ENCODE measurements around the gene PLSCR3. TPM values are rescaled to one million over a fixed set of nuclear protein-coding genes. Genes with fewer than 3 reads are reported as not detected.

The PLSCR3 gene
- total RNA-seq, 5 donors from 2014 or later (not counting 1 experiment from before 2014, with no cell fraction given): 101 to 145 (median 140) TPM

DNA sequence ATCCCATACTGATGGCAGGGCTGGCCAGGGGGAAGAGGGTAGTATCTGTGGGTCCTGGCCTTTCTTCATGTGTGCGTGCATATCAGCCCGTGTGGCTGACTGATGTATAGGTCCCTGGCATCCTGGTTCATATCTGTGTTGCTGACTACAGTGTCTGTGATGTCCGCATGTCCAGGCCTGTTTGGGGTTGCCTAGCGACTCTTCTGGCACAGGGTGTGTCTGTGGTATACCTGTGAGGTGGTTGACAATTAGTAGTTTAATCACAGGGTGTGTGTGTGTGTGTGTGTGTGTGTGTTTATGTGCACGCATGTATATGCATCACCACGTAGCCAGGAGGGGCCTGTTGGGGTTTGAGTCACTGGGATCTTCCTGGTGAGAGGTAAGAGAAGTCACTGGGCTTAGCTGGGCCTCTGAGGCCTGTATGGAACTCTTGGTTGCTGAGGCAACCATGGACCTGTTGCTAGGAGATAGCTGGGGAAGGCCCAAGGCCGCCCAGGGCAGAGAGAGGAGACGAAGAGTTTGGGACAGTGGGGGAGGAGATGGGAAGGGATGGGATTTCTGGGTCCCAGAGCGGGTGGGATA, 40.0 kb downstream of the PLSCR3 start:
- H3K27ac ChIP-seq (ENCODE audit: low read length): no peak overlapping the region
- ATAC-seq (replicated peaks in 1 of 4) (no peak), DNase-seq (no peak)

DNA sequence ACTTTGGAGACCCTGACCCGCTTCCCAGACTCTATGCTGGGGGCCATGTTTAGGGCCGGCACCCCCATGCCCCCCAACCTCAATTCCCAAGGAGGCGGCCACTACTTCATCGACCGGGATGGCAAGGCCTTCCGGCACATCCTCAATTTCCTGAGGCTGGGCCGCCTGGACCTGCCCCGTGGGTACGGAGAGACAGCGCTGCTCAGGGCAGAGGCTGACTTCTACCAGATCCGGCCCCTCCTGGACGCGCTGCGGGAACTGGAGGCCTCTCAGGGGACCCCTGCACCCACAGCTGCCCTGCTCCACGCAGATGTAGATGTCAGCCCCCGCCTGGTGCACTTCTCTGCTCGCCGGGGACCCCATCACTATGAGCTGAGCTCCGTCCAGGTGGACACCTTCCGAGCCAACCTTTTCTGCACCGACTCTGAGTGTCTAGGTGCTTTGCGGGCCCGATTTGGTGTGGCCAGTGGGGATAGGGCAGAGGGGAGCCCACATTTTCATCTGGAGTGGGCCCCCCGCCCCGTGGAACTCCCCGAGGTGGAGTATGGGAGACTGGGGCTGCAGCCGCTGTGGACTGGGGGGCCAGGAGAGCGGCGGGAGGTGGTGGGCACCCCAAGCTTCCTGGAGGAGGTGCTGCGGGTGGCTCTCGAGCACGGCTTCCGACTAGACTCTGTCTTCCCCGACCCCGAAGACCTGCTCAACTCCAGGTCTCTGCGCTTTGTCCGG, 41.3 kb downstream of the PLSCR3 start:
- no peaks in the 10 kb centered on the region for H3K9me3 ChIP-seq
- Mint-ChIP-seq H3K27ac (peak overlapping the region; percentile 73 to 90), H3K27me3 (no peaks in the 10 kb centered on the region), H3K4me1 (peaks cover 32 to 49% (median 39%) of the 10 kb centered on the region in 3 donors), H3K9me3 (no peaks in the 10 kb centered on the region), H3K4me3 (peak overlapping the region; percentile 79 to 86 (median 85)), H3K36me3 (peaks cover 3% of the 10 kb centered on the region)
- H3K36me3 ChIP-seq (ENCODE audit: control insufficient read depth in 2 of 2, extremely low read depth in 1 of 2, insufficient read depth in 1 of 2, low read length in 1 of 2): peaks cover 6 to 15% of the 10 kb centered on the region in 2 donors
- no peak overlapping the region for H3K4me3 ChIP-seq (ENCODE audit: control insufficient read depth in 1 of 2, extremely low read depth in 1 of 2, low read length in 1 of 2)
- ATAC-seq (replicated peaks in 1 of 4): no peak
- H3K27ac ChIP-seq (ENCODE audit: low read length): no peak overlapping the region
- ChIA-PET CTCF (interaction anchor here in 1 of 2 donors (0.5 to 0.6 kb wide), 3 partner anchors 19 to 248 kb away, joined by 4 to 8 read pairs (median 5); no protein-coding TSS in a partner anchor), POLR2A (interaction anchor here in 1 of 2 donors (0.6 kb wide), 1 partner anchor 267 kb away, joined by 7 read pairs; no protein-coding TSS in a partner anchor)
- DNase-seq: no peak
- 96% methylated on average over 22 of the region's 37 CpGs for WGBS (ENCODE audit: insufficient coverage)
- peaks cover 7 to 69% of the 10 kb centered on the region in 2 experiments for H3K4me1 ChIP-seq (ENCODE audit: control insufficient read depth in 1 of 2, extremely low read depth in 1 of 2, insufficient read depth in 2 of 2, low read length in 2 of 2)
- peaks cover 0 to 4% of the 10 kb centered on the region in 2 experiments for H3K27me3 ChIP-seq (replicated peaks in 1 of 2; ENCODE audit: control insufficient read depth in 2 of 2, extremely low read depth in 1 of 2, insufficient read depth in 2 of 2, low read length in 1 of 2)

More for the DNA sequence above, 40.0 kb downstream of the PLSCR3 start:
- no peaks in the 10 kb centered on the region for H3K36me3 Mint-ChIP-seq
- H3K9me3 Mint-ChIP-seq: no peaks in the 10 kb centered on the region
- H3K27ac Mint-ChIP-seq: peak overlapping the region; percentile 59 to 76
- 72% methylated on average over 8 of the region's 9 CpGs for WGBS (ENCODE audit: insufficient coverage)
- Histone ChIP-seq H3K36me3 (ENCODE audit: control insufficient read depth in 2 of 2, extremely low read depth in 1 of 2, insufficient read depth in 1 of 2, low read length in 1 of 2) (peaks cover 0 to 6% of the 10 kb centered on the region in 2 donors), H3K4me3 (ENCODE audit: control insufficient read depth in 1 of 2, extremely low read depth in 1 of 2, low read length in 1 of 2) (no peak overlapping the region), H3K9me3 (no peaks in the 10 kb centered on the region), H3K27me3 (replicated peaks in 1 of 2; ENCODE audit: control insufficient read depth in 2 of 2, extremely low read depth in 1 of 2, insufficient read depth in 2 of 2, low read length in 1 of 2) (peaks cover 0 to 4% of the 10 kb centered on the region in 2 experiments), H3K4me1 (ENCODE audit: control insufficient read depth in 1 of 2, extremely low read depth in 1 of 2, insufficient read depth in 2 of 2, low read length in 2 of 2) (peaks cover 7 to 61% of the 10 kb centered on the region in 2 experiments)
- H3K4me3 Mint-ChIP-seq: peak overlapping the region; percentile 17 to 36 (median 18)
- ChIA-PET POLR2A (no interaction called here), CTCF (interaction anchor here in 1 of 2 donors (0.6 kb wide), 2 partner anchors 331 to 503 kb away, joined by 3 read pairs; partner anchors contain the start of gene NAA38)
- H3K4me1 Mint-ChIP-seq: peaks cover 23 to 44% (median 39%) of the 10 kb centered on the region in 3 donors
- H3K27me3 Mint-ChIP-seq: no peaks in the 10 kb centered on the region

DNA sequence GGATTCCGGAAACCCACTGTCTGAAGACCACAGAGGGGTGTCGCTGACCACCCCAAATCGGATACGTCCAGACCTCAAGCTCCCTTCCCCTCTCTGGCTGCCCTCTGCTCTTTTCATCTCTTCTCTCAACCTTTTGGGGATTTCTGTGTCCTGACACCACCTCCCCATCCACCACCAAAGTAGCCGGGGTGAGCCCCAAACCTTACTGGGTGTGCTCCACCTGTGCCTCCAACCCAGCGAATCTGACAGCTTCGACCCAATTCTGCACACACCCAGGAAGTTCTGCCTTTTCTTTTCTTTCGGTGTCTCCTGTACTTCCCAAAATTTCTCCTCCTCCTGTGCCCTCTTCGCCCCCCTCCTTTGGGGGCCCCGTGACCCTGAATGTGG, 41.8 kb downstream of the PLSCR3 start:
- Mint-ChIP-seq H3K4me1 (peaks cover 32 to 49% (median 39%) of the 10 kb centered on the region in 3 donors), H3K4me3 (peak overlapping the region; percentile 79 to 86 (median 85)), H3K9me3 (no peaks in the 10 kb centered on the region), H3K27ac (peak overlapping the region; percentile 73 to 90), H3K36me3 (peaks cover 7% of the 10 kb centered on the region), H3K27me3 (no peaks in the 10 kb centered on the region)
- Histone ChIP-seq H3K9me3 (no peaks in the 10 kb centered on the region), H3K27ac (ENCODE audit: low read length) (peak overlapping the region; percentile 65), H3K36me3 (ENCODE audit: control insufficient read depth in 2 of 2, extremely low read depth in 1 of 2, insufficient read depth in 1 of 2, low read length in 1 of 2) (peaks cover 12 to 21% of the 10 kb centered on the region in 2 donors), H3K27me3 (replicated peaks in 1 of 2; ENCODE audit: control insufficient read depth in 2 of 2, extremely low read depth in 1 of 2, insufficient read depth in 2 of 2, low read length in 1 of 2) (peaks cover 0 to 4% of the 10 kb centered on the region in 2 experiments), H3K4me3 (ENCODE audit: control insufficient read depth in 1 of 2, extremely low read depth in 1 of 2, low read length in 1 of 2) (peak overlapping the region; percentile 49 to 58), H3K4me1 (ENCODE audit: control insufficient read depth in 1 of 2, extremely low read depth in 1 of 2, insufficient read depth in 2 of 2, low read length in 2 of 2) (peaks cover 7 to 71% of the 10 kb centered on the region in 2 experiments)
- POLR2A ChIA-PET: no interaction called here
- ATAC-seq (replicated peaks in 1 of 4) (peak in 1 of 4 experiments; percentile 0), DNase-seq (no peak)
- CTCF ChIA-PET: no interaction called here
- whole genome bisulfite sequencing (ENCODE audit: insufficient coverage): 53% methylated on average over 9 of the region's 10 CpGs

DNA sequence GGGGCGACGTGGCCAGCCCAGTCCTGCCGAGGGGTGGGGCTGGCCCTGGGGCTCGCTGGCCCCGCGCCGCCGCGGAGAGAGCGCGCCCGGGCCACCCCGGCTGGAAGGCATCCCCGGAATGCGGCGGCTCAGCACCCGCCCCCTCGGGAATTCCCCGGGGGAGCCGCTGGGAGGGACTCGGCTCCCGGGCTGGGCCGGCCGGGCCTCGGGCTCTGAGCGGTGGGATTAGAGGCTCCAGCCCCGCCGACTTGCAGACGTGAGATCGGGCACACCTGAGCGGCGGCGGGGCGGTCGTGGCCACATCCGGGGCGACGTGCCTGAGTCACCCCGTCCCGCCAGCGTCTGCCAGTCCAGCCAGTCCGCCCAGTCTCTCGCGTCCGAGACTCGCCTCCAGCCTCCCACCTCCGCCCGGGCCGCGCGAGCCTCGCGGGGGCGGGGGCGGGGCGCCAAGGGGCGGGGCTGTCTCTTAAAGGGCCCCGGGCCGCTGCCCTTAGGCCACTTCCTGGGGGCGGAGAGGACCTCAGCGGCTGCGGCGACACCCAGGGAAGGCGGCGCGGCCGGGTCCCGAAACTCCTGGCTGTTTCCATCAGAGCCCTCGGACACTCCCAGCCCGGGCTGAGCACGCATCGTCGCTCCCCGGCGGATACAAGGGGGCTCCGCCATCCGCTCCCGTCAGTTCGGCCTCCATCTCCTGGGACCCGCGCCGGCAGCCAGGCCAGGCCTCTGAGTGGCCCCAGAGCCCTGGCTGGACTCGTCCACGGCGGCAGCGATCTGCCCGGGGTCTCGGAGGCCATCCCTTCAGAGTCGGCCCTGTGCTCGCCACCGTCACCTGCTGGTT, 42.4 kb downstream of the PLSCR3 start, which contains the start of gene KCTD11:
KCTD11 (plus strand) TSS at position 498 of the 838 bp plus-strand sequence.
- WGBS (ENCODE audit: insufficient coverage): 11% methylated on average over 89 of the region's 91 CpGs
- ChIA-PET CTCF (interaction anchor here in 1 of 2 donors (1.5 kb wide), 1 partner anchor 16 kb away, joined by 5 read pairs; the partner anchor contains the start of gene ACAP1), POLR2A (interaction anchor here in 1 of 2 donors (0.6 kb wide), 1 partner anchor 143 kb away, joined by 4 read pairs; no protein-coding TSS in a partner anchor)
- H3K4me3 ChIP-seq (ENCODE audit: control insufficient read depth in 1 of 2, extremely low read depth in 1 of 2, low read length in 1 of 2): peak within 1 kb of the TSS; percentile 49 to 58
- peak within 1 kb of the TSS; percentile 79 to 86 (median 85) for H3K4me3 Mint-ChIP-seq
- H3K27ac ChIP-seq (ENCODE audit: low read length): peak within 1 kb of the TSS; percentile 65
- H3K4me1 ChIP-seq (ENCODE audit: control insufficient read depth in 1 of 2, extremely low read depth in 1 of 2, insufficient read depth in 2 of 2, low read length in 2 of 2): peaks cover 7 to 71% of the 10 kb centered on the region in 2 experiments
- no peaks in the 10 kb centered on the region for H3K9me3 ChIP-seq
- no peaks in the 10 kb centered on the region for H3K27me3 Mint-ChIP-seq
- peaks cover 11% of the 10 kb centered on the region for H3K36me3 Mint-ChIP-seq
- peaks cover 32 to 53% (median 39%) of the 10 kb centered on the region in 3 donors for H3K4me1 Mint-ChIP-seq
- H3K27me3 ChIP-seq (replicated peaks in 1 of 2; ENCODE audit: control insufficient read depth in 2 of 2, extremely low read depth in 1 of 2, insufficient read depth in 2 of 2, low read length in 1 of 2): peaks cover 0 to 1% of the 10 kb centered on the region in 2 experiments
- DNase-seq (peak in 34 of 35 experiments; percentile 33 to 82 (median 53)), ATAC-seq (replicated peaks in 1 of 4) (peak; percentile 58 to 63 (median 59))
- no peaks in the 10 kb centered on the region for H3K9me3 Mint-ChIP-seq
- peaks cover 18 to 27% of the 10 kb centered on the region in 2 donors for H3K36me3 ChIP-seq (ENCODE audit: control insufficient read depth in 2 of 2, extremely low read depth in 1 of 2, insufficient read depth in 1 of 2, low read length in 1 of 2)
- H3K27ac Mint-ChIP-seq: peak within 1 kb of the TSS; percentile 74 to 90

DNA sequence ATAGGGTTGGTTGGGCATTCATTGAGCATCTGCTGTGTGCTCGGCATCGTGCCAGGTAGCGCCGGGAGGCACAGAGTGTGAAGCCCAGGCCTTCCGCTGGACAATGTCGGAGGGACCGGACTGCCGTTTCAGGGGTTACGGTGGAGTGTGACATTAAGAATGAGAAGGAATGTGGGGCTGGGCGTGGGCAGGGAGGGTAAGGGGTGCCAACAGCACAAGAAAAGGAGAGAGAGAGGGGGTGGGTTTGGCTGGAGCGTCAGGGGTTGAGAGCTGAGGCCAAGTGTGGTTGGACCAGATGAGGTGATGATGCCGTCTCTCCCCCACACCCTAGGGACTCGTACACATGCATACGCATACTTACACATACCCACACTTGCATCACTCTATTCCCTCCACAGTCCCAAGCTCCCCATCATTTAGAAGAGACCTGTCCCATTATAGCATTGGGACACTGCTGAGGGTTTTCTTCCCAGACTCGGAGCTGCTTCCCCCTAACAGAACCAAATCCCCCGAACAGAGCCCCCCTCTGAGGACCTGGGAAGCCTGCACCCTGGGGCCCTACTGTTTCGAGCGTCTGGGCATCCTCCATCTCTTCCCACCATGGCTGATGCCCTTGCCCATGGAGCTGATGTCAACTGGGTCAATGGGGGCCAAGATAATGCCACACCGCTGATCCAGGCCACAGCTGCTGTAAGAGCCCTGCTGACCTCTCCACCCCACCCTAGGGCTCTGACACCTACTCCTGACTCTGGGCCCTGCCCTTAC, 45.7 kb downstream of the PLSCR3 start:
- Mint-ChIP-seq H3K9me3 (no peaks in the 10 kb centered on the region), H3K27ac (peak overlapping the region; percentile 34 to 79), H3K4me3 (no peak overlapping the region), H3K4me1 (peaks cover 28 to 47% (median 42%) of the 10 kb centered on the region in 3 donors), H3K27me3 (no peaks in the 10 kb centered on the region), H3K36me3 (peaks cover 22% of the 10 kb centered on the region)
- Histone ChIP-seq H3K27ac (ENCODE audit: low read length) (no peak overlapping the region), H3K4me3 (ENCODE audit: control insufficient read depth in 1 of 2, extremely low read depth in 1 of 2, low read length in 1 of 2) (no peak overlapping the region), H3K4me1 (ENCODE audit: control insufficient read depth in 1 of 2, extremely low read depth in 1 of 2, insufficient read depth in 2 of 2, low read length in 2 of 2) (peaks cover 7 to 54% of the 10 kb centered on the region in 2 experiments), H3K27me3 (replicated peaks in 1 of 2; ENCODE audit: control insufficient read depth in 2 of 2, extremely low read depth in 1 of 2, insufficient read depth in 2 of 2, low read length in 1 of 2) (no peaks in the 10 kb centered on the region), H3K9me3 (no peaks in the 10 kb centered on the region), H3K36me3 (ENCODE audit: control insufficient read depth in 2 of 2, extremely low read depth in 1 of 2, insufficient read depth in 1 of 2, low read length in 1 of 2) (peaks cover 33 to 56% of the 10 kb centered on the region in 2 donors)
- DNase-seq (no peak), ATAC-seq (replicated peaks in 1 of 4) (no peak)
- POLR2A ChIA-PET: no interaction called here
- 91% methylated on average over 16 of the region's 19 CpGs for WGBS (ENCODE audit: insufficient coverage)
- CTCF ChIA-PET: interaction anchor here (0.6 to 1.7 kb wide), 3 partner anchors 13 to 43 kb away, joined by 3 to 5 read pairs (median 3); partner anchors contain the start of gene ACAP1 (in 1 of the 2)

All from T-cell (primary cell).